ENCODE results near the gene ATG5. TPM values are rescaled to one million over a fixed set of nuclear protein-coding genes. Genes with fewer than 3 reads are reported as not detected.
"Not testable (repeated sequence)": the region's sequence is repeated elsewhere in the genome, so short reads cannot be mapped to it uniquely, and the experiment has no call there.

ATG5 gene
- total RNA-seq, 2 experiments from 2014 or later: 41.9 to 42.0 TPM

- CTCF ChIA-PET: no interaction called here
- POLR2A ChIA-PET: no interaction called here
Measured at GRCh38 chr6:106270414-106270813, 55.1 kb downstream of the ATG5 start.

GRCh38 chr6:106269268-106269919, 56.2 kb downstream of the ATG5 start:
- POLR2A ChIA-PET, CTCF ChIA-PET: not testable (repeated sequence)

- POLR2A ChIA-PET: not testable (repeated sequence)
- CTCF ChIA-PET: interaction anchor here (1.0 kb wide), 1 partner anchor 11 kb away, joined by 3 read pairs; no protein-coding TSS in a partner anchor
Measured at GRCh38 chr6:106268500-106268899, 57.1 kb downstream of the ATG5 start.

- POLR2A ChIA-PET, CTCF ChIA-PET: not testable (repeated sequence)
Measured at GRCh38 chr6:106264433-106264832, 61.1 kb downstream of the ATG5 start.

GRCh38 chr6:106259748-106260147, 65.8 kb downstream of the ATG5 start:
- ChIA-PET CTCF (interaction anchor here (0.7 kb wide), 1 partner anchor 227 kb away, joined by 3 read pairs; no protein-coding TSS in a partner anchor), POLR2A (interaction anchor here (1.0 kb wide), 1 partner anchor 58 kb away, joined by 3 read pairs; no protein-coding TSS in a partner anchor)

GRCh38 chr6:106258726-106259125, 66.8 kb downstream of the ATG5 start:
- POLR2A ChIA-PET: no interaction called here

GRCh38 chr6:106257195-106257594, 68.4 kb downstream of the ATG5 start:
- POLR2A ChIA-PET: no interaction called here
- CTCF ChIA-PET: no interaction called here

More at GRCh38 chr6:106258726-106259125, 66.8 kb downstream of the ATG5 start:
- CTCF ChIA-PET: no interaction called here

- ChIA-PET CTCF (interaction anchor here (0.8 kb wide), 1 partner anchor 169 kb away, joined by 5 read pairs; no protein-coding TSS in a partner anchor), POLR2A (no interaction called here)
Measured at GRCh38 chr6:106256201-106256968, 69.2 kb downstream of the ATG5 start.

- POLR2A ChIA-PET: no interaction called here
- CTCF ChIA-PET: no interaction called here
Measured at GRCh38 chr6:106255306-106255705, 70.3 kb downstream of the ATG5 start.

GRCh38 chr6:106254636-106255035, 70.9 kb downstream of the ATG5 start:
- POLR2A ChIA-PET: no interaction called here
- CTCF ChIA-PET: no interaction called here

GRCh38 chr6:106253731-106254130, 71.8 kb downstream of the ATG5 start:
- ChIA-PET CTCF (interaction anchor here (0.5 kb wide), 1 partner anchor 138 kb away, joined by 4 read pairs; no protein-coding TSS in a partner anchor), POLR2A (no interaction called here)

- ChIA-PET CTCF (no interaction called here), POLR2A (interaction anchor here (1.0 kb wide), 1 partner anchor 22 kb away, joined by 3 read pairs; no protein-coding TSS in a partner anchor)
Measured at GRCh38 chr6:106253172-106253571, 72.4 kb downstream of the ATG5 start.

- ChIA-PET POLR2A (interaction anchor here (1.0 kb wide), 1 partner anchor 23 kb away, joined by 3 read pairs; no protein-coding TSS in a partner anchor), CTCF (no interaction called here)
Measured at GRCh38 chr6:106252687-106253086, 72.9 kb downstream of the ATG5 start.

GRCh38 chr6:106251531-106252255, 73.9 kb downstream of the ATG5 start:
- POLR2A ChIA-PET, CTCF ChIA-PET: not testable (repeated sequence)

- ChIA-PET CTCF (no interaction called here), POLR2A (no interaction called here)
Measured at GRCh38 chr6:106250953-106251352, 74.6 kb downstream of the ATG5 start.

- CTCF ChIA-PET: no interaction called here
- POLR2A ChIA-PET: no interaction called here
Measured at GRCh38 chr6:106249658-106250057, 75.9 kb downstream of the ATG5 start.

GRCh38 chr6:106247733-106248132, 77.8 kb downstream of the ATG5 start:
- POLR2A ChIA-PET: no interaction called here
- CTCF ChIA-PET: no interaction called here

GRCh38 chr6:106247293-106247692, 78.3 kb downstream of the ATG5 start:
- CTCF ChIA-PET: no interaction called here
- POLR2A ChIA-PET: no interaction called here

GRCh38 chr6:106244931-106245330, 80.6 kb downstream of the ATG5 start:
- POLR2A ChIA-PET: interaction anchor here (0.6 kb wide), 1 partner anchor 153 kb away, joined by 4 read pairs; no protein-coding TSS in a partner anchor
- CTCF ChIA-PET: interaction anchor here (0.6 kb wide), 1 partner anchor 346 kb away, joined by 3 read pairs; no protein-coding TSS in a partner anchor

- POLR2A ChIA-PET: interaction anchor here (0.6 kb wide), 1 partner anchor 152 kb away, joined by 4 read pairs; no protein-coding TSS in a partner anchor
- CTCF ChIA-PET: interaction anchor here (1.2 kb wide), 1 partner anchor 9 kb away, joined by 6 read pairs; no protein-coding TSS in a partner anchor
Measured at GRCh38 chr6:106244521-106244920, 81.0 kb downstream of the ATG5 start.
